ENCODE data around the gene CRYL1. TPM values are rescaled to one million over a fixed set of nuclear protein-coding genes. Genes with fewer than 3 reads are reported as not detected.

The CRYL1 gene
- total and polyA plus RNA-seq, 2 of the 13 experiments (the other 11 are each of a cell fraction or from before 2014, with no cell fraction given): 57.2 to 115 TPM

- H3K27ac ChIP-seq (ENCODE audit: extremely low read length, insufficient read depth, low read length): no peak overlapping the region
- no peak for ATAC-seq
- intact Hi-C loops (cut with micrococcal nuclease; ENCODE audit: unreplicated experiment) (loop anchor here (5.0 kb wide), 1 partner anchor 54 kb away; no protein-coding TSS in a partner anchor), in situ Hi-C loops (cut with HindIII; ENCODE audit: extremely low pct_ligation_motif_present, low pct_unique_long_range_greater_than_20kb) (no loop called here)
- TF ChIP-seq AGO1 (IDR thresholded peaks at IDR 0.05; ENCODE audit: low read depth, low read length, poor library complexity, severe bottlenecking) (no peak), ZNF160 (CRISPR knock-in tag; IDR thresholded peaks at IDR 0.05) (no peak), ZC3H13 (CRISPR knock-in tag; IDR thresholded peaks at IDR 0.05) (no peak), LBX2 (CRISPR knock-in tag; IDR thresholded peaks at IDR 0.05; ENCODE audit: borderline replicate concordance) (no peak), RERE (CRISPR knock-in tag; IDR thresholded peaks at IDR 0.05; ENCODE audit: low read depth) (no peak), ZNF451 (CRISPR knock-in tag; IDR thresholded peaks at IDR 0.05) (no peak), ZNF770 (CRISPR knock-in tag; IDR thresholded peaks at IDR 0.05) (no peak), MIXL1 (CRISPR knock-in tag; IDR thresholded peaks at IDR 0.05) (no peak)
- peaks cover 46% of the 10 kb centered on the region for H3K4me1 ChIP-seq (ENCODE audit: insufficient read depth, low read length)
- H3K36me3 ChIP-seq (replicated peaks in 1 of 2; ENCODE audit: control insufficient read depth in 1 of 2, insufficient read depth in 2 of 2, low read length in 2 of 2): no peaks in the 10 kb centered on the region
- peaks cover 17% of the 10 kb centered on the region for H3K79me2 ChIP-seq (ENCODE audit: insufficient read depth, low read length)
- no peak overlapping the region for H2AFZ ChIP-seq (ENCODE audit: low read length)
- FAIRE-seq: no peak
- no peak overlapping the region for H3K9ac ChIP-seq (ENCODE audit: insufficient read depth, low read depth, low read length)
- H3K27me3 ChIP-seq (ENCODE audit: control insufficient read depth in 1 of 2, insufficient read depth in 2 of 2, low read length in 2 of 2): no peaks in the 10 kb centered on the region
- WGBS (ENCODE audit: low lambda C conversion rate): 89% methylated on average over 2 of the region's 2 CpGs
- CTCF ChIA-PET (ENCODE audit: low intra/inter-chr PET ratio, low total read pairs): no interaction called here
- no peaks in the 10 kb centered on the region for H4K20me1 ChIP-seq (ENCODE audit: insufficient read depth, low read length)
- peaks cover 13% of the 10 kb centered on the region for H3K9me3 ChIP-seq (ENCODE audit: low read length)
- POLR2A ChIA-PET: no interaction called here
- no peak overlapping the region for H3K4me2 ChIP-seq (ENCODE audit: low read depth, low read length)
- BruUV-seq (replicated peaks): no TSS peak
- no peak overlapping the region for H3K4me3 ChIP-seq (replicated peaks in 1 of 3; ENCODE audit: insufficient read depth in 1 of 3, low read depth in 2 of 3, low read length in 3 of 3)
- DNase-seq (ENCODE audit: low spot score): no peak
Measured at GRCh38 chr13:20528452-20528851, 2.8 kb upstream of the CRYL1 start.

All from HepG2 (cell line).